ENCODE results near the gene KPTN. TPM values are rescaled to one million over a fixed set of nuclear protein-coding genes. Genes with fewer than 3 reads are reported as not detected.

The KPTN gene
- total and polyA plus RNA-seq, 2 of the 8 experiments (the other 6 are each of a cell fraction or from before 2014, with no cell fraction given), result 23.6 to 31.3 TPM

DNA sequence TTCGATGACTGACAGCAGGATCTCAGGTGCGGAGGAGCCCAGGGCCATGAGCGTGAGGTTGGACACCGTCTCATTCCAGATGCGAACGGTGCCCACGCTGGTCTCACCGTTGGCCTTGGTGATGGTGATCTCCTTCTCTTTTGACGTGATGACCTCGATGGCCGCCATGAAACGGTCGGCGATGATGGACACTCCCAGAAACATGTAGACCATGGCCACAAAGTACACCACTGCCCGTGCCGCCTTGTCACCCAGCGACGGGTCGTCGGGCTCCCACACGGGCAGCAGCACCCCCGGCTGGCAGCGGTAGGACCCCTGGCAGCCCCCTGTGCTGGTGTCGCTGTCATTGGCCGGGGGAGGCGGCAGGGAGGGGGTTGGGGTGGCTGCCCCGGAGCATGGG, 18.1 kb downstream of the KPTN start (continued):
- TF ChIP-seq RAD21 (IDR thresholded peaks at IDR 0.05 in 1 of 2, conservative IDR thresholded peaks at IDR 0.05 in 1 of 2; ENCODE audit: low read depth in 2 of 2, low read length in 2 of 2), result no peak
- no peak for TF ChIP-seq EZH2 (IDR thresholded peaks at IDR 0.05; ENCODE audit: low read depth, low read length, severe bottlenecking)
- no peak for TF ChIP-seq RNF2 (IDR thresholded peaks at IDR 0.05; ENCODE audit: borderline replicate concordance, low read depth, low read length, missing control alignments, poor library complexity, severe bottlenecking)
- TF ChIP-seq TAF1 (IDR thresholded peaks at IDR 0.05; ENCODE audit: low read depth, low read length), result no peak
- no peak for TF ChIP-seq EGR1 (IDR thresholded peaks at IDR 0.05; ENCODE audit: borderline replicate concordance, low read depth, low read length)
- no peak for TF ChIP-seq ASH2L (IDR thresholded peaks at IDR 0.05; ENCODE audit: low read length)

All from H1 (cell line).